Left kidney (tissue), 2 donors: ENCODE results near the gene TTC23. TPM values are rescaled to one million over a fixed set of nuclear protein-coding genes. Genes with fewer than 3 reads are reported as not detected.
"Not testable (repeated sequence)": the region's sequence is repeated elsewhere in the genome, so short reads cannot be mapped to it uniquely, and the experiment has no call there.

Experiments used
- DNase-seq: peaks from one replicate; pipeline ENCODE4 v3.0.0-alpha.2; 2013
- polyA plus RNA-seq: library from polyadenylated mRNA; unstranded; fragments of 120-200 nt; gene quantifications from one replicate; pipeline ENCODE4 v1.2.1, GENCODE V29; 2013; ENCODE audit not compliant: insufficient read length

TTC23 gene
- polyA plus RNA-seq, 1 donor: 35.3 TPM

GRCh38 chr15:99201408-99202175 lies 47.8 kb downstream of the TTC23 start:
- DNase-seq: no peak

GRCh38 chr15:99197856-99198255 lies 51.5 kb downstream of the TTC23 start:
- no peak for DNase-seq

- not testable (repeated sequence) for DNase-seq
Observed at GRCh38 chr15:99192181-99192580, 57.2 kb downstream of the TTC23 start.

GRCh38 chr15:99187936-99188335 lies 61.4 kb downstream of the TTC23 start:
- no peak for DNase-seq

GRCh38 chr15:99185414-99186130 lies 63.8 kb downstream of the TTC23 start:
- no peak for DNase-seq

GRCh38 chr15:99182791-99183190 lies 66.6 kb downstream of the TTC23 start:
- no peak for DNase-seq

- DNase-seq: no peak
Observed at GRCh38 chr15:99181545-99181971, 67.8 kb downstream of the TTC23 start.

GRCh38 chr15:99180964-99181306 lies 68.4 kb downstream of the TTC23 start:
- no peak for DNase-seq

GRCh38 chr15:99180086-99180963 lies 69.1 kb downstream of the TTC23 start:
- DNase-seq: no peak

GRCh38 chr15:99177679-99178078 lies 71.7 kb downstream of the TTC23 start:
- no peak for DNase-seq

GRCh38 chr15:99176757-99177156 lies 72.6 kb downstream of the TTC23 start:
- no peak for DNase-seq

- peak; percentile 17 for DNase-seq
Observed at GRCh38 chr15:99174567-99175395, 74.6 kb downstream of the TTC23 start.

- DNase-seq: no peak
Observed at GRCh38 chr15:99172989-99173388, 76.4 kb downstream of the TTC23 start.

GRCh38 chr15:99172171-99172570 lies 77.2 kb downstream of the TTC23 start:
- no peak for DNase-seq

GRCh38 chr15:99170476-99171065 lies 78.8 kb downstream of the TTC23 start:
- no peak for DNase-seq

- no peak for DNase-seq
Observed at GRCh38 chr15:99169769-99170311, 79.5 kb downstream of the TTC23 start.

- no peak for DNase-seq
Observed at GRCh38 chr15:99168601-99169580, 80.5 kb downstream of the TTC23 start.

- DNase-seq: no peak
Observed at GRCh38 chr15:99167640-99168039, 81.7 kb downstream of the TTC23 start.

GRCh38 chr15:99167201-99167600 lies 82.2 kb downstream of the TTC23 start:
- peak; percentile 14 for DNase-seq
